HCT116 (cell line): ENCODE data around the gene TCEAL9. TPM values are rescaled to one million over a fixed set of nuclear protein-coding genes. Genes with fewer than 3 reads are reported as not detected.
A peak's percentile ranks its signal among the peaks of the same experiment; 100 is the strongest.

Experiments used
- ATAC-seq: fragments of 200-7000 bp; cut with Tn5 transposase; 2 replicates; pipeline ENCODE4 v1.9.1; 2020; ENCODE audit warnings: mild to moderate bottlenecking, moderate library complexity
- Bru-seq: library from RNA; stranded (reverse); fragments of 400-500 nt; gene quantifications from one replicate; lab custom pipeline; 2021; lab: Mats Ljungman, UMichigan
- BruChase-seq, 2 experiments: library from RNA; stranded (reverse); fragments of 400-500 nt; gene quantifications; one replicate each; lab custom pipeline; 2021; lab: Mats Ljungman, UMichigan
- BruUV-seq: library from RNA; stranded (reverse); fragments of 400-500 nt; replicated peaks from 2 replicates; lab custom pipeline; 2021; lab: Mats Ljungman, UMichigan
- CTCF ChIA-PET: fragments of 300-600 bp; sonication (Branson Sonifier 250); formaldehyde crosslinking; loops from one replicate; lab custom pipeline; 2021; ENCODE audit warnings: antibody characterized with exemption; lab: Charles Lee
- POLR2A ChIA-PET: fragments of 300-600, 350-600 bp; sonication (Branson Sonifier 250); formaldehyde crosslinking; loops from one replicate; lab custom pipeline; 2021; ENCODE audit warnings: antibody characterized with exemption; lab: Charles Lee
- RAD21 ChIA-PET, 2 experiments: fragments of 300-600 bp; sonication (Branson Sonifier 250); formaldehyde crosslinking; loops; one replicate each; lab custom pipeline; 2023; ENCODE audit warnings: low total read pairs in 2 of 2; ENCODE audit not compliant: uncharacterized antibody in 2 of 2, unreplicated experiment in 2 of 2, low non-redundant PET in 1 of 2; lab: Charles Lee
- DNase-seq: peaks from one replicate; pipeline ENCODE4 v3.0.0-alpha.2; 2010; ENCODE audit warnings: low read depth, low spot score
- H2AFZ ChIP-seq: fragments of 200-600 bp; shearing (Covaris generic), sonication (generic); 2 replicates; pipeline ENCODE4 v1.6.1; 2017; ENCODE audit warnings: low read depth, mixed run types, mixed read lengths, antibody characterized with exemption, low read length; ENCODE audit not compliant: poor library complexity, severe bottlenecking
- H3K27ac ChIP-seq: 2 replicates; pipeline ENCODE4 v1.5.1; 2012; ENCODE audit warnings: low read depth, low read length
- H3K27me3 ChIP-seq: fragments of 200-600 bp; sonication (generic); 2 replicates; pipeline ENCODE4 v1.6.1; 2016; ENCODE audit warnings: mixed run types, low read length, mixed read lengths; ENCODE audit not compliant: insufficient read depth
- H3K36me3 ChIP-seq, 2 experiments: fragments of 200-500 bp in 1 of 2; fragments of 200-600 bp in 1 of 2; sonication (Bioruptor generic) in 1 of 2; sonication (generic) in 1 of 2; 2 replicates each; pipeline versions ENCODE4 v1.5.1 to v1.6.1; 2014 to 2016; ENCODE audit warnings: low read length in 2 of 2, inconsistent platforms in 1 of 2, mixed read lengths in 1 of 2, mixed run types in 1 of 2; ENCODE audit not compliant: insufficient read depth in 2 of 2, control insufficient read depth in 1 of 2
- H3K4me1 ChIP-seq, 2 experiments: fragments of 200-600 bp in 1 of 2; sonication (generic) in 1 of 2; 2 replicates each; pipeline versions ENCODE4 v1.5.1 to v1.6.1; 2012 to 2017; ENCODE audit warnings: low read length in 2 of 2, inconsistent platforms in 1 of 2, mild to moderate bottlenecking in 1 of 2, mixed read lengths in 1 of 2, mixed run types in 1 of 2, moderate library complexity in 1 of 2; ENCODE audit not compliant: insufficient read depth in 2 of 2, control insufficient read depth in 1 of 2
- H3K4me2 ChIP-seq: fragments of 200-600 bp; sonication (generic); 2 replicates; pipeline ENCODE4 v1.6.1; 2017; ENCODE audit warnings: mixed run types, low read length, mixed read lengths
- H3K4me3 ChIP-seq, 2 experiments: fragments of 200-600 bp in 1 of 2; sonication (generic) in 1 of 2; replicated peaks in 1 of 2; 2 replicates each; pipeline ENCODE4 v1.5.1; 2011 to 2016; ENCODE audit warnings: low read length in 2 of 2, control low read depth in 1 of 2, low read depth in 1 of 2, mild to moderate bottlenecking in 1 of 2, mixed read lengths in 1 of 2, mixed run types in 1 of 2
- H3K79me2 ChIP-seq: fragments of 200-600 bp; sonication (generic); 2 replicates; pipeline ENCODE4 v1.6.1; 2017; ENCODE audit warnings: mild to moderate bottlenecking, mixed run types, low read length, moderate library complexity, mixed read lengths; ENCODE audit not compliant: insufficient read depth
- H3K9ac ChIP-seq: fragments of 200-600 bp; sonication (generic); 2 replicates; pipeline ENCODE4 v1.6.1; 2016; ENCODE audit warnings: low read length, mixed read lengths
- H3K9me2 ChIP-seq: fragments of 200-600 bp; sonication (generic), shearing (Covaris generic); 2 replicates; pipeline ENCODE4 v1.6.1; 2017; ENCODE audit warnings: mixed run types, mild to moderate bottlenecking, moderate library complexity; ENCODE audit not compliant: insufficient read depth
- H3K9me3 ChIP-seq, 2 experiments: fragments of 200-500 bp in 1 of 2; fragments of 200-600 bp in 1 of 2; sonication (Bioruptor generic) in 1 of 2; sonication (generic) in 1 of 2; 2 replicates each; pipeline ENCODE4 v1.6.1; 2014 to 2017; ENCODE audit warnings: low read length in 2 of 2, mixed read lengths in 2 of 2, inconsistent platforms in 1 of 2, low read depth in 1 of 2, mild to moderate bottlenecking in 1 of 2, mixed run types in 1 of 2, moderate library complexity in 1 of 2; ENCODE audit not compliant: control insufficient read depth in 1 of 2, insufficient read depth in 1 of 2
- H4K20me1 ChIP-seq: fragments of 200-600 bp; sonication (generic), shearing (Covaris generic); 2 replicates; pipeline ENCODE4 v1.6.1; 2017; ENCODE audit warnings: mixed run types, mild to moderate bottlenecking, moderate library complexity; ENCODE audit not compliant: insufficient read depth
- CEBPB ChIP-seq: IDR thresholded peaks from 2 replicates; pipeline ENCODE4 v1.6.1; 2012; ENCODE audit warnings: low read depth
- EGR1 ChIP-seq: IDR thresholded peaks from 2 replicates; pipeline ENCODE4 v1.6.1; 2012; ENCODE audit warnings: low read depth
- ELF1 ChIP-seq: IDR thresholded peaks from 2 replicates; pipeline ENCODE4 v1.6.1; 2012; ENCODE audit warnings: low read depth, borderline replicate concordance
- EZH2 ChIP-seq: fragments of 200-600 bp; sonication (generic); IDR thresholded peaks from 2 replicates; pipeline ENCODE4 v1.6.1; 2017; ENCODE audit warnings: antibody characterized with exemption, mixed run types
- EZH2phosphoT487 ChIP-seq: fragments of 200-600 bp; IDR thresholded peaks from 2 replicates; pipeline ENCODE4 v1.6.1; 2018; ENCODE audit warnings: antibody characterized with exemption, borderline replicate concordance
- FOSL1 ChIP-seq: IDR thresholded peaks from 2 replicates; pipeline ENCODE4 v1.6.1; 2012; ENCODE audit warnings: low read depth
- JUND ChIP-seq: IDR thresholded peaks from 2 replicates; pipeline ENCODE4 v1.6.1; 2012
- POLR2A ChIP-seq: IDR thresholded peaks from 2 replicates; pipeline ENCODE4 v1.7.0; 2011; ENCODE audit warnings: borderline replicate concordance; ENCODE audit not compliant: insufficient read depth, insufficient read length; ENCODE audit errors: extremely low read depth
- POLR2AphosphoS5 ChIP-seq: IDR thresholded peaks from 2 replicates; pipeline ENCODE4 v1.6.1; 2011; ENCODE audit warnings: mild to moderate bottlenecking, low read depth, low read length, moderate library complexity
- RAD21 ChIP-seq: IDR thresholded peaks from 2 replicates; pipeline ENCODE4 v1.6.1; 2012; ENCODE audit warnings: low read depth, mild to moderate bottlenecking
- SIN3A ChIP-seq: IDR thresholded peaks from 2 replicates; pipeline ENCODE4 v1.6.1; 2012; ENCODE audit warnings: low read depth
- TCF7L2 ChIP-seq: IDR thresholded peaks from 2 replicates; pipeline ENCODE4 v1.7.0; 2011; ENCODE audit warnings: borderline replicate concordance, inconsistent platforms; ENCODE audit not compliant: insufficient read depth, insufficient read length; ENCODE audit errors: extremely low read depth
- intact Hi-C: fragments of 100-400 bp; cut with micrococcal nuclease; formaldehyde crosslinking; loops from 2 replicates; pipeline ENCODE4 v1.10.0; 2022
- long read RNA-seq: library from polyadenylated mRNA; unstranded; transcript quantifications from one replicate; pipeline ENCODE4 v2.0.0, GENCODE V29; 2021; ENCODE audit not compliant: unreplicated experiment
- polyA plus RNA-seq: library from polyadenylated mRNA; unstranded; fragments of >200 nt; gene quantifications from 2 replicates; pipeline ENCODE4 v1.2.1, GENCODE V29; 2012; ENCODE audit warnings: missing spikeins
- total RNA-seq: library from RNA; stranded (reverse); gene quantifications from one replicate; pipeline ENCODE4 v1.2.1, GENCODE V29; 2021; ENCODE audit not compliant: unreplicated experiment
- TF ChIP-seq, protein P1 (sequence below), 3 experiments: fragments of 200-600 bp in 1 of 3; sonication (generic) in 1 of 3; IDR thresholded peaks in 2 of 3; conservative IDR thresholded peaks in 1 of 3; 2 replicates each; pipeline ENCODE4 v1.5.1; 2012 to 2017; ENCODE audit warnings: low read depth in 2 of 3, low read length in 2 of 3, antibody characterized with exemption in 1 of 3, borderline replicate concordance in 1 of 3, control low read depth in 1 of 3, mild to moderate bottlenecking in 1 of 3, mixed read lengths in 1 of 3, mixed run types in 1 of 3, moderate library complexity in 1 of 3; ENCODE audit not compliant: insufficient read depth in 1 of 3
- TF ChIP-seq, protein P2 (sequence below): IDR thresholded peaks from 2 replicates; pipeline ENCODE4 v1.6.1; 2012
- TF ChIP-seq, protein P3 (sequence below): IDR thresholded peaks from 2 replicates; pipeline ENCODE4 v1.6.1; 2011; ENCODE audit warnings: mild to moderate bottlenecking, low read length, moderate library complexity; ENCODE audit not compliant: insufficient replicate concordance; ENCODE audit errors: extremely low read depth
- TF ChIP-seq, protein P4 (sequence below): IDR thresholded peaks from 2 replicates; pipeline ENCODE4 v1.6.1; 2012; ENCODE audit warnings: low read depth

TCEAL9 gene, protein sequence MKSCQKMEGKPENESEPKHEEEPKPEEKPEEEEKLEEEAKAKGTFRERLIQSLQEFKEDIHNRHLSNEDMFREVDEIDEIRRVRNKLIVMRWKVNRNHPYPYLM
- total RNA-seq (28.8 TPM), Bru-seq, nascent RNA (percentile 93 among the genes with signal in this experiment), BruChase-seq, experiment 1, labeled RNA remaining after a 6-hour chase (percentile 99 among the genes with signal in this experiment), BruChase-seq, experiment 2, labeled RNA remaining after a 2-hour chase (percentile 97 among the genes with signal in this experiment)
- 16.9 and 18.9 TPM in 2 replicates for polyA plus RNA-seq
- long read RNA-seq, transcript TCEAL9-201 (2 exons, 699 nt) = minor isoform, 6 of 32 reads
- long read RNA-seq, transcript TCEAL9-202 (3 exons, 1,033 nt) = major isoform, 22 of 32 reads
- long read RNA-seq, partial matches to known transcripts = 1 of 32 reads
- long read RNA-seq, other reads (novel, unspliced or antisense) = 1 of 32 reads

DNA sequence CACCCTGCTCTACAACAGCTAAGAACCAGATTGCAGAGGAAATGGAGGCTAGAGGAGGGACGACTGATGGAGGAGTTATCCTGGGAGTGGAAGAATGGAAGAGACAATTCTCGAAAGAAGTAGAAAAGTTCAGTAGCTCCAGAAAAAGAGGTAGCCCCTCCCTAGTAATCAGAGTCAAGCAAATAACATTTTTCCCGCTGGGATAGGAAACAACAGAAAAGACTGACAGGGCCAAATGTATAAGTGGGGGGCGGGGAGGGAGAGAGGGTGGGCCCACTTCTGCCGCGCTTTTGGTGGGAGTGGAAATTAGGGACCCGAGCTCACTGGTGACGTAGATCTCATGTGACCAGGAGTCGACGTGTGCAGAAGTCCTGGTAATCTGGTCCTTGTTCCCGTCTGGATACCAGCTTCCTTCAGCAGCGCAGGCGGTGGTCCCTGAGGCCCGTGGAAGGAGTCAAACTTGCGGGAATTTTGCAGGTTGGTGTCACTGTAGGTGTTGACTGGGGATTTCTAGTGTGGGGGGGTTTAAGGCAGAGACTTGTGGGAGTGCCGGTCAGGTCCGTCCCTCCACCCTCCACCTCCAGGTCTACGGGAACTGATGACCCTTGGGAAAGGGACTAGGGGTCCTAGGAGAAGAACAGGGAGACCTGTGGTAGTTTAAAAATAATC is at the start of gene TCEAL9:
TCEAL9 (plus strand) TSS at position 377 of the 669 bp plus-strand sequence. CDS start 1,179 bp downstream, outside the sequence.
- Histone ChIP-seq H4K20me1 (no peaks in the 10 kb centered on the region), H3K9me2 (no peaks in the 10 kb centered on the region), H2AFZ (no peak within 1 kb of the TSS), H3K79me2 (0 out of 2 replicates have a peak, but pooled peaks cover 9% of the 10 kb centered on the region), H3K4me3 (peak within 1 kb of the TSS; percentile 65 to 77), H3K9me3 (no peaks in the 10 kb centered on the region), H3K27me3 (no peaks in the 10 kb centered on the region), H3K36me3 (no peaks in the 10 kb centered on the region; a peak in 1 of 4 replicates), H3K9ac (peak within 1 kb of the TSS; percentile 84), H3K4me2 (peak within 1 kb of the TSS; percentile 81), H3K27ac (peak within 1 kb of the TSS; percentile 64), H3K4me1 (peaks cover 3 to 7% of the 10 kb centered on the region in 2 experiments; a peak in 3 of 4 replicates)
- ChIA-PET POLR2A (interaction anchor here (1.3 kb wide), 1 partner anchor 20 kb away, joined by 3 read pairs; the partner anchor contains the start of gene BEX3), RAD21 (no interaction called here), CTCF (no interaction called here)
- ATAC-seq = peak; percentile 92
- TF ChIP-seq ELF1 (no peak), TCF7L2 (no peak), EZH2phosphoT487 (no peak), POLR2A (peak; percentile 69), POLR2AphosphoS5 (peak; percentile 86), JUND (no peak), RAD21 (no peak), EGR1 (no peak), SIN3A (no peak), EZH2 (no peak), FOSL1 (no peak), CEBPB (no peak)
- TF ChIP-seq, protein P1, sequence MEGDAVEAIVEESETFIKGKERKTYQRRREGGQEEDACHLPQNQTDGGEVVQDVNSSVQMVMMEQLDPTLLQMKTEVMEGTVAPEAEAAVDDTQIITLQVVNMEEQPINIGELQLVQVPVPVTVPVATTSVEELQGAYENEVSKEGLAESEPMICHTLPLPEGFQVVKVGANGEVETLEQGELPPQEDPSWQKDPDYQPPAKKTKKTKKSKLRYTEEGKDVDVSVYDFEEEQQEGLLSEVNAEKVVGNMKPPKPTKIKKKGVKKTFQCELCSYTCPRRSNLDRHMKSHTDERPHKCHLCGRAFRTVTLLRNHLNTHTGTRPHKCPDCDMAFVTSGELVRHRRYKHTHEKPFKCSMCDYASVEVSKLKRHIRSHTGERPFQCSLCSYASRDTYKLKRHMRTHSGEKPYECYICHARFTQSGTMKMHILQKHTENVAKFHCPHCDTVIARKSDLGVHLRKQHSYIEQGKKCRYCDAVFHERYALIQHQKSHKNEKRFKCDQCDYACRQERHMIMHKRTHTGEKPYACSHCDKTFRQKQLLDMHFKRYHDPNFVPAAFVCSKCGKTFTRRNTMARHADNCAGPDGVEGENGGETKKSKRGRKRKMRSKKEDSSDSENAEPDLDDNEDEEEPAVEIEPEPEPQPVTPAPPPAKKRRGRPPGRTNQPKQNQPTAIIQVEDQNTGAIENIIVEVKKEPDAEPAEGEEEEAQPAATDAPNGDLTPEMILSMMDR (IDR thresholded peaks at IDR 0.05 in 2 of 3, conservative IDR thresholded peaks at IDR 0.05 in 1 of 3; ENCODE audit: borderline replicate concordance in 1 of 3, insufficient read depth in 1 of 3, low read depth in 2 of 3, low read length in 2 of 3) = no peak
- TF ChIP-seq, protein P2, sequence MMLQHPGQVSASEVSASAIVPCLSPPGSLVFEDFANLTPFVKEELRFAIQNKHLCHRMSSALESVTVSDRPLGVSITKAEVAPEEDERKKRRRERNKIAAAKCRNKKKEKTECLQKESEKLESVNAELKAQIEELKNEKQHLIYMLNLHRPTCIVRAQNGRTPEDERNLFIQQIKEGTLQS = no peak
- TF ChIP-seq, protein P3, sequence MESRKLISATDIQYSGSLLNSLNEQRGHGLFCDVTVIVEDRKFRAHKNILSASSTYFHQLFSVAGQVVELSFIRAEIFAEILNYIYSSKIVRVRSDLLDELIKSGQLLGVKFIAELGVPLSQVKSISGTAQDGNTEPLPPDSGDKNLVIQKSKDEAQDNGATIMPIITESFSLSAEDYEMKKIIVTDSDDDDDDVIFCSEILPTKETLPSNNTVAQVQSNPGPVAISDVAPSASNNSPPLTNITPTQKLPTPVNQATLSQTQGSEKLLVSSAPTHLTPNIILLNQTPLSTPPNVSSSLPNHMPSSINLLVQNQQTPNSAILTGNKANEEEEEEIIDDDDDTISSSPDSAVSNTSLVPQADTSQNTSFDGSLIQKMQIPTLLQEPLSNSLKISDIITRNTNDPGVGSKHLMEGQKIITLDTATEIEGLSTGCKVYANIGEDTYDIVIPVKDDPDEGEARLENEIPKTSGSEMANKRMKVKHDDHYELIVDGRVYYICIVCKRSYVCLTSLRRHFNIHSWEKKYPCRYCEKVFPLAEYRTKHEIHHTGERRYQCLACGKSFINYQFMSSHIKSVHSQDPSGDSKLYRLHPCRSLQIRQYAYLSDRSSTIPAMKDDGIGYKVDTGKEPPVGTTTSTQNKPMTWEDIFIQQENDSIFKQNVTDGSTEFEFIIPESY = no peak
- TF ChIP-seq, protein P4, sequence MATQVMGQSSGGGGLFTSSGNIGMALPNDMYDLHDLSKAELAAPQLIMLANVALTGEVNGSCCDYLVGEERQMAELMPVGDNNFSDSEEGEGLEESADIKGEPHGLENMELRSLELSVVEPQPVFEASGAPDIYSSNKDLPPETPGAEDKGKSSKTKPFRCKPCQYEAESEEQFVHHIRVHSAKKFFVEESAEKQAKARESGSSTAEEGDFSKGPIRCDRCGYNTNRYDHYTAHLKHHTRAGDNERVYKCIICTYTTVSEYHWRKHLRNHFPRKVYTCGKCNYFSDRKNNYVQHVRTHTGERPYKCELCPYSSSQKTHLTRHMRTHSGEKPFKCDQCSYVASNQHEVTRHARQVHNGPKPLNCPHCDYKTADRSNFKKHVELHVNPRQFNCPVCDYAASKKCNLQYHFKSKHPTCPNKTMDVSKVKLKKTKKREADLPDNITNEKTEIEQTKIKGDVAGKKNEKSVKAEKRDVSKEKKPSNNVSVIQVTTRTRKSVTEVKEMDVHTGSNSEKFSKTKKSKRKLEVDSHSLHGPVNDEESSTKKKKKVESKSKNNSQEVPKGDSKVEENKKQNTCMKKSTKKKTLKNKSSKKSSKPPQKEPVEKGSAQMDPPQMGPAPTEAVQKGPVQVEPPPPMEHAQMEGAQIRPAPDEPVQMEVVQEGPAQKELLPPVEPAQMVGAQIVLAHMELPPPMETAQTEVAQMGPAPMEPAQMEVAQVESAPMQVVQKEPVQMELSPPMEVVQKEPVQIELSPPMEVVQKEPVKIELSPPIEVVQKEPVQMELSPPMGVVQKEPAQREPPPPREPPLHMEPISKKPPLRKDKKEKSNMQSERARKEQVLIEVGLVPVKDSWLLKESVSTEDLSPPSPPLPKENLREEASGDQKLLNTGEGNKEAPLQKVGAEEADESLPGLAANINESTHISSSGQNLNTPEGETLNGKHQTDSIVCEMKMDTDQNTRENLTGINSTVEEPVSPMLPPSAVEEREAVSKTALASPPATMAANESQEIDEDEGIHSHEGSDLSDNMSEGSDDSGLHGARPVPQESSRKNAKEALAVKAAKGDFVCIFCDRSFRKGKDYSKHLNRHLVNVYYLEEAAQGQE = no peak
- BruUV-seq = TSS peak; percentile 45
- intact Hi-C loops = no loop called here
- DNase-seq = peak; percentile 29
